ENCODE results near the gene MGMT.

MGMT gene

DNA sequence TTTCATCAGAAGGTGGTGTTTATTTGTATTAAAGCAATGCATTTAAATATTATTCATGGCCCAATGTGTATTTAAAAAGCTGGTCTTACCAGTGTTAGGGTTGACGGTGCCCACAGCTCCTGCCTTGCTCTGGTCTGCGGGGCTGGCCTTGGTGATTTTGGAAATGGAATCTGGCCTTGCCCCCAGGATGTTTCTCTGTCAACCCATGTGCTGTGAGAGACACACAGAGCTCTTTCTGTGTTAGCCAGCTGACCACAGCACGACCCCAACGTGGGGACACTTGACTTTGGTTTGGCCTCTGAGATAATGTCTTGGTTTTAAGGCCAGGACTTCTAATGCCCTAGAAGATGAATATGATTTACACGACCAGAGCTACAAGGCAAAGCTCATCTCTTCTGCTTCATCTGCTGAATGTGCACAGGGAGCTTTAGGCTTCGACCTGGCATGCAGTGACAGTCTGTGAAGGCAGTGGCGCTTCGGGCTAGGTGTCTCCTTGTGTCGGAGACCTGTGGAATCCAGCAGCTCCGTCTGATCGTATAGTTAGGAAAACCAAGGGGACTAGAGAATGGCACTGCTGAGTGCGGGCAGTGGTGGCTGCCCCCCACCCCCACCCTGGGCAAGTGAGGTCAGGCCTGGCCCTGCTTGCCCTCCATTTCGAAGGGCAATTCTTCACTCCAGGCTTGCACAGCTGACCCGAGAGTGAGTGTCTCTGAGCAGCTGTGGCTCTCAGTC is 250.9 kb downstream of the MGMT start:
- DNase-seq = no peak

DNA sequence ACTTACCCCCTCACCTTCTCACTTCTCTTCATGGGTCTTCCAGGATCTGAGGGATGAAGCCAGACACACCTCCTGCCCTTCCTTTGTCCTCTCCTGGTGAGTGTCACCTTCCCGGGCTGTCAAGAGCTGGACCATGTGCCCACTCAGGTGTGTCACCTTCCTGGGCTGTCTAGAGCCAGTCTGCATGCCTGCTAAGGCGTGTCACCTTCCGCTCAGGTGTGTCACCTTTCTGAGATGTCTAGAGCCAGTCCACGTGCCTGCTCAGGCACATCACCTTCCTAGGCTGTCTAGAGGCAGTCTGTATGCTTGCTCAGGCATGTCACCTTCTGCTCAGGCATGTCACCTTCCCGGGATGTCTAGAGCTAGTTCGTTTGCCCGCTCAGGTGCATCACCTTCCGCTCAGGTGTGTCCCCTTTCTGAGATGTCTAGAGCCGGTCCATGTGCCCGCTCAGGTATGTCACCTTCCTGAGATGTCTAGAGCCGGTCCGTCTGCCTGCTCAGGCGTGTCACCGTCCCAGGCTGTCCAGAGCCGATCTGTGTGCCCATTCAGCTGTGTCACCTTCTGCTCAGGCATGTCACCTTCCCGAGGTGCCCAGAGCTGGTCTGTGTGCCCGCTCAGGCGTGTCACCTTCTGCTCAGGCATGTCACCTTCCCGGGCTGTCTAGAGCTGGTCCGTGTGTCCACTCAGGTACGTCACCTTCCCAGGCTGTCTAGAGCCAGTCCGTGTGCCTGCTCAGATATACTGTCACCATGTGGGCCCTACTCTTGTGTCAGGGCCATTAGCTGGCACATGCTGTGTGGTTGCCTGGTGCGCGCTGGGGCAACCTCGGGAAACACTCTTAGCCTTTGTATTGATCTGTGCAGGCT is 251.7 kb downstream of the MGMT start:
- no peak for DNase-seq

DNA sequence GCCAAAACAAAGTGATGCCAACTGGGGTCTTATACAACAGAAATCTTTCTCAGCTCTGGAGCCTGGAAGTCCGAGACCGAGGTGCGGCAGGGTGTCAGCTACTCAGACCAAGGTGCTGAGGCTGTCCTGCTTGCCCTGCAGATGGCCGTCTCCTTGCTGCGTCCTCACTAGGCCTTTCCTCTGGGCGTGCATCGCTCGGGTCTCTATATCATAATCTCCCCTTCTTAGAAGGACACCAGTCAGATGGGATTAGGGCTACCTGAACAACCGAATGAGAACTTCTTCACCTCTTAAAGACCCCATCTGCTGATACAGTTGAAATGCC is 252.3 kb downstream of the MGMT start:
- DNase-seq = no peak

DNA sequence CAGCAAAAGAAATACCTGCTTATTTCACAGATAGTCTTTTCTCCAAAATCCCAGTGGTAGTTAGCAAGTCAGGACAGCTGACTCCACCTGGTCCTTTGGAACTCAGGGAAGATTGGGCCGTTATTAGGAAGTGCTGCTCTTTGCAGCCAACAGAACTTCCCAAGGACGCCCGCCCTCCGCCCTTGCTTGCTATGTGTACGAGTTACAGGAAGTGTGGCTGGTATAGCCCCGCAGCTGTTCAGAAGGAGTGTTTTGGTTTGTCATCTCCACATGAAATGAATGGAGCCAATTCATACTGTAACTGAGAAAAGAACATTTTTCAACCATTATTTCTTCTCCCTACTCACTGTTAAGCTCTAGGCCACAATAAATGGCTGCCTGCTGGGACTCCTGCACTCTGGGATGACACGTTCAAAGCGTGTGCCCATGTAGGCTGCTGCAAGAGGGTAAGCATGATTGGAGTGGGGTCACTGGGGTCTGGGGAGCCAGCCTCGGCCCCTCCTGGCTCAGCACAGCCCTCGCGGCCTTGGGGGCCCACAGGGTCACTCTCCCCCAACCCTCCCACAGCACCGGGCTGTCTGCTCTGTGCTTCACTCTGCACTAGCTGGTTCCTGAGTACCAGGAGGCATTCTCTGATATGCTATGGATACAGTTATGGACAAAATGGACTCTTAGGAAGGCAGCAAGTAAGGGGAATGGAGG is 253.0 kb downstream of the MGMT start:
- DNase-seq = no peak

DNA sequence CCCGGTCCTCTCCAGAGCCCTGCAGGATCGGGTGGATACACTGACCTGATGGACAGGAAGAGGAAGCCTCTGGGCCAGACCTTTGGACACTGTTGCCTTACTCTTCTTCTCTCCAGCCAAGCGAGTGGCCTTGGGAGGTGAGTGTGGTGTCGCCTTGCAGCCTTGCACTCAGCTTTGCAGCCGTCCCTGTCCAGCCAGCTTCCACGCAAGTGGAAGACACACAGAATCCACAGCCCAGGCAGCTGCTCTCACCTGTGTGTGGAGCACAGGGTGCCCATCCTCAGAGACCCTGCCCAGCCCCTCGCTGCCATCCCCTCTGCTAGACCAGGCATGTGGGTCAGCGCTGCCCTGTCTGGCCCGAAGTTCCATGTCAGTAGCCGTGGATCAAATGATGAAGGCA is 258.0 kb downstream of the MGMT start:
- no peak for DNase-seq

DNA sequence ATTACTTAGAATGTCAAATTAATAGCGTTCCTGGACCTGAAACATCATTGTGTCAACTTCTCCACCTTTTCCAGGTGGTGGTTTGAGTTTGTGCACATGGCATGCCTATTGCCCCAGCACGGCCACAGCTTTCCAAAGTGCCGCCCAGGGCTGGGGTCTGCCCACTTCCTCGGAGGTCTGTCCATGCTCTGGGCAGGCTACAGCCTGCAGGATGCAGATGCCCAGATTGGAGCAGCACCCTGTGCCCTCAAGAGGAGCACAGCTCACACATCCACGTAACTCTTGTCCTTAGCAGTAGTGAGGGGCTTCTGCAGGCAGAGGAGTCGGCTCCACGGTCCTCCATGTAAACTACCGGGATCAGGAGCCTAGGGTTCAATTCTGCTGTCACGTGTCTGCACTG is 258.4 kb downstream of the MGMT start:
- no peak for DNase-seq

DNA sequence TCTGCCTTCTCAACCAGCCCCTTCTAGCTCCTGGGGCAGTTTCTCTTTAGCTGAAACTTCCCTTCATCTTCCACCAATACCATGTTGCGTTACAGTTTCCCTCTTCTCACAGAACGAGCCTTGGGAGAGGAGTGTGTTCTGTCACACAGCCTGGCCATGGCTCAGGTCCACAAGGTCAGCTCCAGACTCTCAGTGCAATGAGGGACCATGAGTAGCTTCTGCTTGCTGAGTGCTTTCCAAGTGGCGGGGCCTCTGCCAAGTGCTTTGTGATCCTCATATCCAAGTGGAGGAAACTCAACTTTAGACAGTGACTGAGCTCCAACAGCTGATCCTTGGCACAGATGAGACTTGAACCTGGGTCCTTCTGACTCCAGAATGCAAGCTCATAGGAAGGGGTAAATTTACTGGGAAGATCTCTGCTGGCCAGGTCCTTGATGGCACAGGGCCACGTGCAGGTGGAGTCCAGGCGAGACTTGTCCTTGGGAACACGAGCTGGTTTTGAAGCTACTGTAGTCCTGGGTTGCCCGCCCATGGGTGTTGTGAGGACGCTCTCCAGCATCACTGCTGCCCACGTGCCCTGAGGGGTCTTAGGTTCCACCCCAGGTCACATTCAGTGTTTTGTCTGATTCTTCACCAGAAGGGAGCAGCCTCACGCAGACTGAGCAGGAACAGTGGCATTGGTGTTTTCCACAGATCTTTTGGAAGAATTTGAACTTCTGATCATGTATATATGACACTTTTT is 259.0 kb downstream of the MGMT start:
- DNase-seq = no peak

DNA sequence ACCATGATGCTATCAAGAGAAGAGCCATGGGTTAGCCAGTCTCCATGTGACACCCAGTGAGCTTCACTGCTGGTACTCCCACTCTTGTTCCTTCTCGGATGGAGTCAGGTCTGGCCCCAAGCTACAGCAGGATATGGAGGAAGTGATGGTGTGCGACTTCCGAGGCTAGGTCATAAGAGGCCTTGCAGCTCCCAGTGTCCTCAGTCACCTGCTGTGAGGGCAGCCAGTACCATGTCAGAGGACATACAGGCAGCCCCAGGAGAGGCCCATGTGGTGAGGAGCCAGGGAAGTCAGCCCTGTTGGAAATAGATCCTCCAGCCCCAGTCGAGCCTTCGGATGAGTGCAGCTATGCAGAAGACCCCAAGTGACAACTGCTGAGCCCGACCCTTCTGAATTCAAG is 260.0 kb downstream of the MGMT start:
- no peak for DNase-seq

DNA sequence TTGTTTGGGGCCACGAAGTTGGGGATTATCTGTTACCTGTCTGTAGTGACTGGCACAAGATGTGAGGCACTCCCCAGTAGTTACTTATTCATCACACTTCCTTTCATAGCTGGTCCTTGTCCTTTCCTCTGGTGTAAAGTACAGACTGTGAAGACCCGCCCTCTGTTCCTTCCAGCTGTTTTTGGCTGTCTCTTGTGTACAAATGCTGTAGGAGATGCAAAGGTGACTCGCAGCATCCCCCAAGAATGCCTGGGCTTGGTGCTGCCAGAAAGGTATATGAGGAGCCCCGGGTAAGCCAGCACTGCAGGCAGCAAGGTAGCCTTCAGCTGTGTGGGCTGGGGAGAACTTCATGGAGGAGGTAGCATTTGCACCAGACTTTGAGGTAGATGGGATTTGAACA is 260.5 kb downstream of the MGMT start:
- DNase-seq = no peak

DNA sequence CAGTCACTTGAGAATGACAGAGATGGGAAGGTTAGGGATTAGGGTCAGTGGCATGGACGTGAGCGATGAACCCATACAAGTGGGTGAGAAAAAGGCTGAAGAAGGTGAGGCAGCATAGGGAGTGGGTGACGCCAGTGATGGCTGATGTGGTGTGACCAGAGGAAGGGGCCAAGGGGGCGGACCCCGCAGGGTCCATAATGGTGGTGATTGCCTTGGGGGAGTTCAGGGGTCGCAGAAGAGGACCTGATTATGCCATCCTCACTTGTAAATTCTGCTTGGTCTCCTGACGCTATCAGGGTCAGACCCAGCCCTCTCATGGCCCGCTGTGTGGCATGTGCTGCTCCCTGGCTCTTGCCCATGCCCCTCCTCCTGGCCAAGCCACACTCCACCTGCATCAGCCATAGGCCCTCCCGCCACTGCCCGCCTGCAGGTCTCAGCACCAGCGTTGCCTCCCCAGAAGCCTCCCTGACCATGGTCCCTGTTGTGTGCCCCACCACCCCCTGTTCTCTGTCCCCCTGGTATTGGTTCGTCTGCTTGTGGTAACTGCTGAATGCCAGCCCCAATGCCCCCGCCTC is 261.3 kb downstream of the MGMT start:
- DNase-seq = no peak

DNA sequence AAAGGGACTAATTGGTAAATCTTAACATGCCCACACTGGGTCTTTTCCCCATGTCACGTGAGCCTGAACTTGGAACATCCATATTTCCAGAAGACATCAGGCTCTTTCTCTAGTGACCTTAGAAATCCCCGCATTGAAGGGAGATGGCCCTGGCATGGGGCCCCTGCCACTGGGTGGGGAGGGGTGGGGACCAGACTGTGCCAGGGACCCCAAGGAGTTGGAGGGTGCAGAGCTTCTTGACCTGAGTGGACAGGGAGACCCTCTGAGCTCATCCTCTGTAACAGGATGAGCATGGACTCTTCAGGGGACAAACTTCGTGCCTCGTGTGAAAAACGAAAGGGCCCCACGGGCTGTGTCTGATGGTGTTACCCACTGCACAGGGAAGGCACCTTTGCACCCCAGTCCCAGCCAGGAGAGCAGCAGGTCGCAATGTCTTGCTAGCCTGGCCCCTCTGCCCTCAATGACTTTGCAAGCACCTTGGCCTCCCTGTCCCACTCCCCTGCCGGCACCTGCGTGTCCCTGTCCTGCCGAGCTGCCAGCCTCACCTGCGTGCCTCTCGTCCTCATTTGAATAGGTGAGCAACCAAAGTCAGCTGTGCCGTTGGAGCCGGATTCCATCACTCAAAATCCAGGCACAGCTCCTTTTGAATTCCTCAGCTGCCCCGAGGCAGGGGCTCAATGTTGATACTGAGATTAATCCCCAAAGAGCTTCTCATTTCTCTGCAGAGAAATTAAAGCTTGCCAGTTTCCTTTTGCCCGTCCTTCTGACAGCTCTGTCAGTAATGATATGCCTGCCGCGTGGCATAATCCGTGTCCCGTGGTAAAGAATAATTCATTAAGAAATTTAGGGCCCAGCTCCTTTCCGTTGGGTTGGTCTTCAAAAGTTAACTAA is 262.1 kb downstream of the MGMT start:
- DNase-seq = no peak

DNA sequence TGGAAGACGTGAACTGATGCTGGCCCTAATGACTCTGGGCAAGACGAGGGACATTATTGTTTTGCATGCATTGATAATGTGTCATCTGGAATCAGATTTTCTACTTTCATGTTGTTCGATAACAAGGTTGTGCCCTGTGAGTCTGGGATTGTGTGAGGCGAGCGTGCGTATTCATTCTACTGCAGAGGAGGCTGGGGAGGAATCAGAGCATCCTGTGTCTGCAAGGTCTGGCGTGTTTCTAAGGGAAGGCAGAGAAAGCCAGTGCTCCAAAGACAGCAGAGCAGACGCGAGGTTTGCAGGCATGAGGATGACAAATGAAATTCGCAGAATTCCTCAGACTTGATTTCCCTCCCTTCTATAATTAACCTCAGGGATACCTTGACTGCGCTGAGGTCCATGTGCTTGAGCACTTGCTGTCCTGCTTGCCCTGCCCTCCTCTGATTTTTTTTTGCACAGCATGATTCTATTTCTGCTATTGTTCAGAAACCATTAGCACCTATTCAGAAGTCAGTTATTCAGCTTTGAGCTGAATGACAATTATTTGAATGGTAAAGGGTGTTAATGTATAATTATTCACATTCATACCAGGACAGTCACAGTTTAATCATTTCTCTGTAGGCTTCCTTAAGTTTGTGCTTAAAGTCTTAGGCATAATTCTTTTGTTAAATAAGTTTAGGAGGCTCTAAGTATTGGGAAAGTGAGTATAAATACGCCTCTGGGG is 263.4 kb downstream of the MGMT start:
- DNase-seq = no peak

DNA sequence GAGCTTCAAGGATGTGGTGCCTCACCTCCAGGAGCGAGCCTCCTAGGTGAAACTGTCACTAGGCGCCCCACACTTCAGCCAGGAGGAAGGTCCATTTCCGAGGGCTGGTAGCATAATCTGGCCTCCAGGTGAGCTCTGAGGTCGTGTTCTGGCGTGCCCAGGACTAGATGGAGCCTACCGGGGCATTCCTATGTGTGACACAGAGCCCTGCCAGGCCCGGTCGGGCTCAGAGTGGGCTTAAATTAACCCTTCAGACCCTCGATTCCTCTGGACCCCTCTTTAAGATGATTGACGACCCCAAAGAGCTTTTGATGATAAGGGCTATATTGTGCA is 263.9 kb downstream of the MGMT start:
- DNase-seq = no peak

DNA sequence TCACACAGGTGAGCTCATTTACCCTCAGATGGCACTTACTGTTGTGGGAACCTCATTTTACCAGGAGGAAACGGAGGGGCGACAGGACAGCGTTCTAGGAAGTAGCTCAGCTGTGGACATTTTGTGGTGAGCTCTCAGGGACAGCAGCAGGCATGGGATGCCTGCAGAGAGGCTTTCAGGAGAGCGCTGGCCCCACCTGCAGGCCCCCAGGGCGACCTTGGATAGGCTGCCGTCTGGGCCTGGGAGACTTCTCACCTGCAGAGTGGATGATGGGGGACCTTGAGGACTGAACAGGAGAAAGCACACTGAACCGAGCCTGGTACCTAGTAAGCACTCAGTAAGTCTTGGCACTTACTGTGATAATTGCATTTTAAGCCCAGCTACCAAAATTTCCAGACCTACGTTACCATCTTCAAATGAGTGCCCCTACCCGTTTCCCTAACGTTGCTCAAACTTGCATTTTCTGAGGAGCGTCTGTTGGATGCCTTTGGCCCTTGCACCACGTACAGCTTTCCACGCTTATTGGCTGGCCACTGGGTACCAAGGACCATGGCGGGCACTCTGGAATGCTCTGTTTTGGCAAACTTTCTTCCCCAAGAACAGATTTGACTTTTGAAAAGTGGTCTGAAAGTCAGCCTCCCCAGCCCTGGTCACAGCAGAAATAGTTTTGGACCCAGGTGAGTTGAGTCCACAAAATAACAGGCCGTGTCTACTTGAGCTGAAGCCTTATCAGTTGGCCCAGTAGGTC is 273.7 kb downstream of the MGMT start:
- no peak for DNase-seq

DNA sequence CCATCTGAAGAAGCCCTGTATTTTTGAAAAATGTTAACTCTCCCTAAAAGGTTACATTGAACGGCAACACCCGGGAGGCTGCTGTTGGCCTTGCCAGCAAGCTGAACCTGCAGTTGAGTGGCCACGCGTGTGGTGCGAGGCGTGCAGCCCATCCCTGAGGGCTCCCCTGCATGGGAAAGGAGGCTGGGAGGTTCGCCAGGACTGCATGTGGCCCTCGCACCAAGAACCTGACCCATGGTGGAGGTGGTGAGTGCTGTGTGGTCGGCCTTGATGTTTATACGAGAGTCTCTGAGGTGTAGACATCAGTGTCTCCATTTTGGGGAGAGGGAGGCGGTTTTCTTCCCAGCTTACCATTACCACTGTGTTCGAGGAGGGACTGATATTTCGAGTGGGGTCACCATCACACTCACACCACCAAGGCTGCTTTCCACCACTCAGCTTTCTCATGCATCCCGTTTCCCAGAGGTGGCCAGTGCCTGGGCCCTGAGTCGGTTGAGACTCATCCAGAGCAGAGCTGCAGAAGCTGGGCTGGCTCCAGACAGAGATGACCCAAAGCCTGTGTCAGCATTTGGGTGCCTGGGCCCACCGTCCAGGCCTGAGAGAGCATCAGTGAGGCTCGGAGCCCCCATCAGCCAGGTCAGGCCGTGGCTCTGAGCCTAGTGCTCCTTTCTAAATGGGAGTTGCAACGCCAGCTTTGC is 274.4 kb downstream of the MGMT start:
- DNase-seq = no peak

DNA sequence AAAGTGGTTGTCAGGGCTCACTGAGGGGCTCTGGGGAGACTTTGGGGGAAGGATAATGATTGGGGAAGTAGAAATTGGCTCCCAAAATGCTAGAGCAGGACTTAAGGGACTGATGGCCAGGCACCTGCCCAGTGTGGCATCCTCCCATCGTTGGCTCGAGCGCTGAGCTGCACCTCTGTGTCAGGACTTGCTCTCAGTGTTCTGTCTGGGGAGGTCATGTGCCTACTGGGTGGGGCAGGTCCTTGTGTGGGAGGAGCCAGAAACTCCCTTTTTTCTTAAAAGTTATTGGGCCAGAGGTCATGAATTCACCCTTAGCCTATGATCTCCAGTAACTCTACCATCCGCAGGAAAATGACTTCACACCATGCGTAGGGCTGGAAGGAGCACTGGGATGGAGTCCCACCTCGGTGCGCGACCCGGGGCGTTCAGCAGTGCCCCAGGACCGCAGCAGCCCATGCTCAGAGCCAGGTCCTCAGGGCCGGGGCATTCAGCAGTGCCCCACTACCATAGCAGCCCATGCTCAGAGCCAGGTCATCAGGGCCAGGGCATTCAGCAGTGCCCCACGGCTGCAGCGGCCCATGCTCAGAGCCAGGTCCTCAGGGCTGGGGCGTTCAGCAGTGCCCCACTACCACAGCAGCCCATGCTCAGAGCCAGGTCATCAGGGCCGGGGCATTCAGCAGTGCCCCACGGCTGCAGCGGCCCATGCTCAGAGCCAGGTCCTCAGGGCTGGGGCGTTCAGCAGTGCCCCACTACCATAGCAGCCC is 275.1 kb downstream of the MGMT start:
- no peak for DNase-seq

DNA sequence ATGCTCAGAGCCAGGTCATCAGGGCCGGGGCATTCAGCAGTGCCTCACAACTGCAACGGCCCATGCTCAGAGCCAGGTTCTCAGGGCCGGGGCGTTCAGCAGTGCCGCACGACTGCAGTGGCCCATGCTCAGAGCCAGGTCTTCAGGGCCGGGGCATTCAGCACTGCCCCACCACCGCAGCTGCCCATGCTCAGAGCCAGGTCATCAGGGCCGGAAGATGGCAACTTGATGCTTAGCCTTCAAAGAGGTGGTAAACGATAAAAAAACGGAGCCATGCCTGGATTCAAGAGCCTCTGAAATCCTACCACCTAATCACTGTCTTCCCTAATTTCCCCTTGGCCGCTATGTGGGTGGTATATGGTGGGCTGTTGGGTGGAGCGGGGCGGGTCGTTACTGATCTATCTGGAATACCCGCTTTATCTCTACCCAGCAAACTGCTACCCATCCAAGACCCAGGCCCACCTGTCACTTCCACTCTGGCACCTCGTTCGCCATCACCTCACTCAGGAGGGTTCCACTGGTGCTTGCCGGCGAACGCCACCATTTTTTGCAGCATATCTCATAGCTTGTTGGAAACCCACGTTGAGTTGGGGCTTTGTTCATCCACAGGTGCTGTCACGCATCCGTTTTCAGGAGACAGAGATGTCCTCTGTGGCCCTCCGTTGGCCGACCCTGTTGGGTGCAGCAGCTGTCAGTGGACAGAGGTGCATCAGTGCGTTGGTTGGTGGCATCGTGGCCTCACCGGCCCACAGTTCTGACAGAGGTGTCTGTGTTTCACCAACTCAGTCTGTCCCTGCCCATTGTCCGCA is 275.9 kb downstream of the MGMT start:
- DNase-seq = no peak

DNA sequence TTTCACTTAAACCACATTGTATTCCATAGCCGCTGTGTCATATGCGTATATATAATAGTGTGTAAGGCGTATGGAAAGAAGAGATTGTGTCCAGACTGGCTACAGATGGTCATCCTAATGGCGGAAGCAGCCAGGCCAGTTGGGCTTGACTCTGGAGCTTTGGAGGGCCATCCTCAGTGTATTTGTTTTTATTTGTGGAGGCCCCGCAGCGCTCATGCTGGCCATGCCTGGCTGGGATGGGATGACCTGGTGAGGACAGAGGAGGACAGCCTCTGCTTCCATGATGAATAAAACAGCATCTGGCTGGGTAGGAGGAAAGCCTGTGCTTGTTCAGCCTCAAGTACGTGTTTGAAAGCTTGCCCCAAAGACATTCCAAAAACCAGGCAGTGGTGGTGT is 276.7 kb downstream of the MGMT start:
- DNase-seq = no peak
